HG03159 (cell line): Measurements from ENCODE around the gene DNAJB1.
"Not testable (repeated sequence)": the region's sequence is repeated elsewhere in the genome, so short reads cannot be mapped to it uniquely, and the experiment has no call there.

ENCODE experiments used
- ATAC-seq: cut with Tn5 transposase; IDR thresholded peaks from one replicate; pipeline ENCODE4 v1.9.1; 2021; ENCODE audit warnings: mild to moderate bottlenecking, moderate library complexity; ENCODE audit not compliant: unreplicated experiment

DNAJB1 gene

GRCh38 chr19:14517840-14518505 is at the start of gene DNAJB1:
DNAJB1 (minus strand) TSS chr19:14518397; CDS start chr19:14518349, 48 bp downstream.
- peak; percentile 60 for ATAC-seq

- ATAC-seq: no peak
Observed at GRCh38 chr19:14567079-14567478, 48.9 kb upstream of the DNAJB1 start.

GRCh38 chr19:14566712-14567077 is 48.5 kb upstream of the DNAJB1 start:
- no peak for ATAC-seq

GRCh38 chr19:14565765-14566711 is 47.8 kb upstream of the DNAJB1 start:
- no peak for ATAC-seq

GRCh38 chr19:14565298-14565679 is 47.1 kb upstream of the DNAJB1 start:
- no peak for ATAC-seq

- ATAC-seq: not testable (repeated sequence)
Observed at GRCh38 chr19:14564652-14565297, 46.6 kb upstream of the DNAJB1 start.

- ATAC-seq: no peak
Observed at GRCh38 chr19:14563989-14564651, 45.9 kb upstream of the DNAJB1 start.

GRCh38 chr19:14563590-14563926 is 45.4 kb upstream of the DNAJB1 start:
- ATAC-seq: no peak

- no peak for ATAC-seq
Observed at GRCh38 chr19:14562660-14563589, 44.7 kb upstream of the DNAJB1 start.

GRCh38 chr19:14561847-14562351 is 43.7 kb upstream of the DNAJB1 start:
- ATAC-seq: no peak

GRCh38 chr19:14561249-14561648 is 43.1 kb upstream of the DNAJB1 start:
- ATAC-seq: no peak

- no peak for ATAC-seq
Observed at GRCh38 chr19:14560776-14561108, 42.5 kb upstream of the DNAJB1 start.

- no peak for ATAC-seq
Observed at GRCh38 chr19:14559916-14560775, 41.9 kb upstream of the DNAJB1 start.

GRCh38 chr19:14558370-14559066 is 40.3 kb upstream of the DNAJB1 start:
- ATAC-seq: no peak

GRCh38 chr19:14556662-14557188 is 38.5 kb upstream of the DNAJB1 start:
- ATAC-seq: peak; percentile 56

- no peak for ATAC-seq
Observed at GRCh38 chr19:14555918-14556661, 37.9 kb upstream of the DNAJB1 start.

GRCh38 chr19:14554382-14554812 is 36.2 kb upstream of the DNAJB1 start:
- ATAC-seq: no peak

GRCh38 chr19:14553939-14554243 is 35.7 kb upstream of the DNAJB1 start:
- ATAC-seq: no peak
